Stimulated activated CD8-positive, alpha-beta memory T cell treated with anti-CD3 and anti-CD28 coated beads, Interleukin-4, amount 100 ng/mL, for 1 hour (primary cell): Measurements from ENCODE around the gene NCKIPSD.

Experiments
- DNase-seq, 2 donors: peaks; one replicate each; pipeline ENCODE4 v3.0.0-alpha.2; 2020; ENCODE audit warnings: low read depth in 2 of 2, low spot score in 1 of 2

Gene NCKIPSD

GRCh38 chr3:48679411-48680391 lies 6.0 kb downstream of the NCKIPSD start:
- DNase-seq = no peak

GRCh38 chr3:48678566-48679380 lies 6.9 kb downstream of the NCKIPSD start:
- DNase-seq = no peak

- no peak for DNase-seq
Measured at GRCh38 chr3:48678056-48678455, 7.7 kb downstream of the NCKIPSD start.

GRCh38 chr3:48674505-48674904 lies 11.2 kb downstream of the NCKIPSD start:
- no peak for DNase-seq

- DNase-seq = no peak
Measured at GRCh38 chr3:48672522-48672921, 13.2 kb downstream of the NCKIPSD start.

GRCh38 chr3:48664929-48665328 lies 20.8 kb downstream of the NCKIPSD start:
- DNase-seq = no peak

- no peak for DNase-seq
Measured at GRCh38 chr3:48664313-48664644, 21.4 kb downstream of the NCKIPSD start.

GRCh38 chr3:48663489-48664312 lies 22.0 kb downstream of the NCKIPSD start:
- peak; percentile 42 to 76 for DNase-seq

- DNase-seq = peak in 1 of 2 donors; percentile 17
Measured at GRCh38 chr3:48662753-48663488, 22.8 kb downstream of the NCKIPSD start, which contains the start of gene CELSR3. Gene CELSR3, minus strand, starts transcription at chr3:48662886. Its CDS starts 252 bp downstream, at chr3:48662634.

- no peak for DNase-seq
Measured at GRCh38 chr3:48662145-48662752, 23.5 kb downstream of the NCKIPSD start.

GRCh38 chr3:48661501-48662144 lies 24.1 kb downstream of the NCKIPSD start:
- peak; percentile 44 to 61 for DNase-seq

GRCh38 chr3:48660800-48661400 lies 24.8 kb downstream of the NCKIPSD start:
- no peak for DNase-seq

GRCh38 chr3:48656841-48657281 lies 28.9 kb downstream of the NCKIPSD start:
- no peak for DNase-seq

GRCh38 chr3:48656061-48656840 lies 29.5 kb downstream of the NCKIPSD start:
- DNase-seq = peak; percentile 64 to 72

- peak in 1 of 2 donors; percentile 27 for DNase-seq
Measured at GRCh38 chr3:48655606-48656005, 30.1 kb downstream of the NCKIPSD start.

GRCh38 chr3:48655063-48655462 lies 30.7 kb downstream of the NCKIPSD start:
- DNase-seq = no peak

- no peak for DNase-seq
Measured at GRCh38 chr3:48652923-48653715, 32.6 kb downstream of the NCKIPSD start.
